HEK293 (cell line): ENCODE results near the gene CD93.

Experiments used
- CTCF ChIA-PET: fragments of 350-600 bp; formaldehyde crosslinking; extraction: SDS; loops from one replicate; lab custom pipeline; 2021; ENCODE audit warnings: antibody characterized with exemption; lab: Yijun Ruan, JAX
- POLR2A ChIA-PET: fragments of 300-600 bp; formaldehyde crosslinking; extraction: SDS; loops from one replicate; lab custom pipeline; 2020; ENCODE audit warnings: antibody characterized with exemption, inconsistent platforms; lab: Yijun Ruan, JAX
- H3K27ac ChIP-seq: fragments of 200-500 bp; sonication (Bioruptor generic); 2 replicates; pipeline ENCODE4 v1.5.1; 2014; ENCODE audit warnings: low read depth, low read length, control low read depth, inconsistent platforms; ENCODE audit errors: extremely low read depth
- H3K36me3 ChIP-seq, 2 experiments: fragments of 200-500 bp in 1 of 2; sonication (Bioruptor generic) in 1 of 2; 1 replicate in 1 of 2; 2 replicates in 1 of 2; pipeline ENCODE4 v1.5.1; 2014 to 2017; ENCODE audit warnings: inconsistent platforms in 2 of 2, low read length in 2 of 2; ENCODE audit not compliant: control insufficient read depth in 2 of 2, insufficient read depth in 1 of 2
- H3K4me1 ChIP-seq: fragments of 200-500 bp; sonication (Bioruptor generic); 2 replicates; pipeline ENCODE4 v1.5.1; 2014; ENCODE audit warnings: mild to moderate bottlenecking, low read length, inconsistent platforms; ENCODE audit not compliant: control insufficient read depth, insufficient read depth
- H3K4me3 ChIP-seq: 2 replicates; pipeline ENCODE4 v1.5.1; 2011; ENCODE audit warnings: low read depth, mild to moderate bottlenecking, control low read depth, low read length, moderate library complexity
- H3K9me3 ChIP-seq: fragments of 200-500 bp; sonication (Bioruptor generic); 2 replicates; pipeline ENCODE4 v1.5.1; 2014; ENCODE audit warnings: low read depth, low read length, inconsistent platforms; ENCODE audit not compliant: control insufficient read depth, insufficient read depth
- GFI1B ChIP-seq: fragments of 450-650 bp; formaldehyde crosslinking; IDR thresholded peaks from 2 replicates; pipeline ENCODE4 v1.5.1; 2016; ENCODE audit warnings: missing biosample characterization, missing genetic modification characterization
- MYNN ChIP-seq: fragments of 450-650 bp; formaldehyde crosslinking; IDR thresholded peaks from 2 replicates; pipeline ENCODE4 v1.5.1; 2016; ENCODE audit warnings: missing biosample characterization, missing genetic modification characterization, borderline replicate concordance
- SP7 ChIP-seq: fragments of 450-650 bp; formaldehyde crosslinking; IDR thresholded peaks from 2 replicates; pipeline ENCODE4 v1.5.1; 2016; ENCODE audit warnings: missing biosample characterization, missing genetic modification characterization
- ZBTB48 ChIP-seq: fragments of 450-650 bp; formaldehyde crosslinking; IDR thresholded peaks from 2 replicates; pipeline ENCODE4 v1.5.1; 2016; ENCODE audit warnings: missing biosample characterization, missing genetic modification characterization
- ZFP69B ChIP-seq: fragments of 450-650 bp; formaldehyde crosslinking; IDR thresholded peaks from 2 replicates; pipeline ENCODE4 v1.5.1; 2016; ENCODE audit warnings: missing biosample characterization, missing genetic modification characterization
- ZNF2 ChIP-seq: fragments of 450-650 bp; formaldehyde crosslinking; IDR thresholded peaks from 2 replicates; pipeline ENCODE4 v1.5.1; 2016; ENCODE audit warnings: missing biosample characterization, missing genetic modification characterization
- ZNF391 ChIP-seq: fragments of 450-650 bp; formaldehyde crosslinking; IDR thresholded peaks from 2 replicates; pipeline ENCODE4 v1.5.1; 2016; ENCODE audit warnings: low read depth, missing biosample characterization, missing genetic modification characterization, borderline replicate concordance
- ZNF473 ChIP-seq: fragments of 450-650 bp; formaldehyde crosslinking; IDR thresholded peaks from 2 replicates; pipeline ENCODE4 v1.5.1; 2017; ENCODE audit warnings: missing biosample characterization, missing genetic modification characterization
- ZNF623 ChIP-seq: fragments of 450-650 bp; formaldehyde crosslinking; IDR thresholded peaks from 2 replicates; pipeline ENCODE4 v1.5.1; 2016; ENCODE audit warnings: missing biosample characterization, missing genetic modification characterization
- ZNF670 ChIP-seq: fragments of 450-650 bp; formaldehyde crosslinking; IDR thresholded peaks from 2 replicates; pipeline ENCODE4 v1.5.1; 2016; ENCODE audit warnings: missing biosample characterization, missing genetic modification characterization, low read depth
- ZNF785 ChIP-seq: fragments of 450-650 bp; formaldehyde crosslinking; IDR thresholded peaks from 2 replicates; pipeline ENCODE4 v1.5.1; 2016; ENCODE audit warnings: missing biosample characterization, missing genetic modification characterization
- TF ChIP-seq, protein P1 (sequence below): fragments of 450-650 bp; formaldehyde crosslinking; IDR thresholded peaks from 2 replicates; pipeline ENCODE4 v1.5.1; 2016; ENCODE audit warnings: missing biosample characterization, missing genetic modification characterization
- TF ChIP-seq, protein P2 (sequence below): fragments of 450-650 bp; formaldehyde crosslinking; IDR thresholded peaks from 2 replicates; pipeline ENCODE4 v1.5.1; 2016; ENCODE audit warnings: missing biosample characterization, missing genetic modification characterization
- TF ChIP-seq, protein P3 (sequence below): fragments of 450-650 bp; formaldehyde crosslinking; IDR thresholded peaks from 2 replicates; pipeline ENCODE4 v1.5.1; 2017; ENCODE audit warnings: missing biosample characterization, missing genetic modification characterization
- TF ChIP-seq, protein P4 (sequence below): fragments of 450-650 bp; formaldehyde crosslinking; IDR thresholded peaks from 2 replicates; pipeline ENCODE4 v1.5.1; 2017; ENCODE audit warnings: missing biosample characterization, missing genetic modification characterization
- TF ChIP-seq, protein P5 (sequence below): fragments of 450-650 bp; formaldehyde crosslinking; IDR thresholded peaks from 2 replicates; pipeline ENCODE4 v1.5.1; 2017; ENCODE audit warnings: missing biosample characterization, missing genetic modification characterization
- TF ChIP-seq, protein P6 (sequence below): fragments of 450-650 bp; formaldehyde crosslinking; optimal IDR thresholded peaks from 2 replicates; pipeline ENCODE3; 2016; ENCODE audit warnings: missing biosample characterization, mild to moderate bottlenecking, missing genetic modification characterization
- TF ChIP-seq, protein P7 (sequence below): fragments of 450-650 bp; formaldehyde crosslinking; IDR thresholded peaks from 2 replicates; pipeline ENCODE4; 2016; ENCODE audit warnings: missing biosample characterization, missing genetic modification characterization
- TF ChIP-seq, protein P8 (sequence below): fragments of 450-650 bp; formaldehyde crosslinking; IDR thresholded peaks from 2 replicates; pipeline ENCODE4 v1.5.1; 2016; ENCODE audit warnings: missing biosample characterization, missing genetic modification characterization

Gene CD93

DNA sequence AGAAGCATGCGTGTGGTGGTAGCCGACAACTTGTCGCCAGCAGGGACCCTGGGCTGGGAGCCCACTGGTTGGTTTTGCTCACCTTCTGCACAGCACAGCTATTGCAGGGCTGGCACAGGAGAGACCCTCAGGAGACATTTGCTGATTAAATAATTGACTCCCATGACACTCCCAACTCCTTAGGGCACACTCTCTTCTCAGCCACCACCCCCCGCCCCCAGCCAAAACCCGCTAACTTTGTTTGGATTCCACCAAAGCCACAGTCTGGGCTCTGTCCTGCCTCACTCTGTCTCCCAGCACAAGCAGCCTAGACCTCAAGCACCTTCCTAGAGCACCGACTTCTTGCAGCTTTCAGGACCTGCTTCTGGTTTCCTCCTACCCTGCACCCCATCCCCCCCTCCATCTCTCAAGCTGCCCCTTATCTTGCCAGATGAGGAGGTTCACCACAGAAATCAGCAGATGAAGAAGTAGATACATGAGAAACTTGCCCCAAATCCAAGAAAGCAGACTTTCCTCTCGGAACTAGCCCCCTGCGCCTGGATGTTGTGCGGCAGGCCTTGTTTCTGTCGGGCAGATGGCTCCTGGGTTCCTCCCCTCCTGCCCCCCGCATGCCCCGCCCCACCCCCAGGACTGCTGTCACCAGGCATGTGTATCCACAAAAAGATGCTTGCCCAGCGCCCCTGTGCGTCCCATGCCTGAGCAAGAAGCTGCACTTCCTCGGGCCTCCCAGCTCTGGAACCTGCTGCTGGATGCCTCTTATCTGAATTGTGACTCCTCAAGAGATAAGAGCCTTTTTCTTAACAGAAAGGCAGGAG is 35.0 kb upstream of the CD93 start (continued):
- TF ChIP-seq, protein P1, sequence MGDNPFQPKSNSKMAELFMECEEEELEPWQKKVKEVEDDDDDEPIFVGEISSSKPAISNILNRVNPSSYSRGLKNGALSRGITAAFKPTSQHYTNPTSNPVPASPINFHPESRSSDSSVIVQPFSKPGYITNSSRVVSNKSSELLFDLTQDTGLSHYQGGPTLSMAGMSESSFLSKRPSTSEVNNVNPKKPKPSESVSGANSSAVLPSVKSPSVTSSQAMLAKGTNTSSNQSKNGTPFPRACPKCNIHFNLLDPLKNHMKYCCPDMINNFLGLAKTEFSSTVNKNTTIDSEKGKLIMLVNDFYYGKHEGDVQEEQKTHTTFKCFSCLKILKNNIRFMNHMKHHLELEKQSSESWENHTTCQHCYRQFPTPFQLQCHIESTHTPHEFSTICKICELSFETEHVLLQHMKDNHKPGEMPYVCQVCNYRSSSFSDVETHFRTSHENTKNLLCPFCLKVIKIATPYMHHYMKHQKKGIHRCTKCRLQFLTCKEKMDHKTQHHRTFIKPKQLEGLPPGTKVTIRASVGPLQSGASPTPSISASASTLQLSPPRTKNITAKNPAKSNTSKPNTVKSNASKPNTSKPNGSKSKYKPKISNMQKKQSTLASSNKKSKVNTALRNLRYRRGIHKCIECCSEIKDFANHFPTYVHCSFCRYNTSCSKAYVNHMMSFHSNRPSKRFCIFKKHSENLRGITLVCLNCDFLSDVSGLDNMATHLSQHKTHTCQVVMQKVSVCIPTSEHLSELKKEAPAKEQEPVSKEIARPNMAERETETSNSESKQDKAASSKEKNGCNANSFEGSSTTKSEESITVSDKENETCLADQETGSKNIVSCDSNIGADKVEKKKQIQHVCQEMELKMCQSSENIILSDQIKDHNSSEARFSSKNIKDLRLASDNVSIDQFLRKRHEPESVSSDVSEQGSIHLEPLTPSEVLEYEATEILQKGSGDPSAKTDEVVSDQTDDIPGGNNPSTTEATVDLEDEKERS (tag by site-specific recombination): no peak
- TF ChIP-seq, protein P2, sequence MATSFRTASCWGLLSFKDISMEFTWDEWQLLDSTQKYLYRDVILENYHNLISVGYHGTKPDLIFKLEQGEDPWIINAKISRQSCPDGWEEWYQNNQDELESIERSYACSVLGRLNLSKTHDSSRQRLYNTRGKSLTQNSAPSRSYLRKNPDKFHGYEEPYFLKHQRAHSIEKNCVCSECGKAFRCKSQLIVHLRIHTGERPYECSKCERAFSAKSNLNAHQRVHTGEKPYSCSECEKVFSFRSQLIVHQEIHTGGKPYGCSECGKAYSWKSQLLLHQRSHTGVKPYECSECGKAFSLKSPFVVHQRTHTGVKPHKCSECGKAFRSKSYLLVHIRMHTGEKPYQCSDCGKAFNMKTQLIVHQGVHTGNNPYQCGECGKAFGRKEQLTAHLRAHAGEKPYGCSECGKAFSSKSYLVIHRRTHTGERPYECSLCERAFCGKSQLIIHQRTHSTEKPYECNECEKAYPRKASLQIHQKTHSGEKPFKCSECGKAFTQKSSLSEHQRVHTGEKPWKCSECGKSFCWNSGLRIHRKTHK (tag by site-specific recombination): no peak
- no peak for TF ChIP-seq ZNF391 (tag by site-specific recombination)

DNA sequence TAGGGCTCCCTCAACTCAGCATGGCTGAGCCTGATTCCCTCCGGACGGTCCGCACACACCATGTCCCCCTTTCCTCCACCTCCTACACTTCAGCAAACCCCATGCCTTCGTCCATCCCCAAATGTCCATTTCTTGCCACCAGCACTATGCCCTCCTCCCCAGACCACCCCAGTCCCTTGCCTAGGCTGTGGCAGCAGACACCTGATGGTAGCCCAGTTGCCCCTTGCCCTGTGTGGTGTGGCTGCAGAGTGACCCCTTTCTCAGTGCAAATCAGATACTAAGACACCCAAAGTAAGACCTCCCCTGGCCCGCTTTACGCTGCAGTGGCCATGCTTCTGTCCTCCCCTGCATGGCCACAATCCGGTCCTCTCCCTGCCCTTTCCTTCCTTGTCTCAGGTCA is 34.1 kb upstream of the CD93 start:
- ChIA-PET CTCF (no interaction called here), POLR2A (no interaction called here)
- H3K4me1 ChIP-seq: no peaks in the 10 kb centered on the region
- TF ChIP-seq ZBTB48 (tag by site-specific recombination) (no peak), ZFP69B (tag by site-specific recombination) (no peak), ZNF2 (no peak), SP7 (tag by site-specific recombination) (no peak), ZNF785 (no peak), ZNF623 (tag by site-specific recombination) (no peak), GFI1B (tag by site-specific recombination) (no peak), ZNF670 (tag by site-specific recombination) (no peak), MYNN (tag by site-specific recombination) (no peak), ZNF473 (tag by site-specific recombination) (no peak)
- TF ChIP-seq, protein P3, sequence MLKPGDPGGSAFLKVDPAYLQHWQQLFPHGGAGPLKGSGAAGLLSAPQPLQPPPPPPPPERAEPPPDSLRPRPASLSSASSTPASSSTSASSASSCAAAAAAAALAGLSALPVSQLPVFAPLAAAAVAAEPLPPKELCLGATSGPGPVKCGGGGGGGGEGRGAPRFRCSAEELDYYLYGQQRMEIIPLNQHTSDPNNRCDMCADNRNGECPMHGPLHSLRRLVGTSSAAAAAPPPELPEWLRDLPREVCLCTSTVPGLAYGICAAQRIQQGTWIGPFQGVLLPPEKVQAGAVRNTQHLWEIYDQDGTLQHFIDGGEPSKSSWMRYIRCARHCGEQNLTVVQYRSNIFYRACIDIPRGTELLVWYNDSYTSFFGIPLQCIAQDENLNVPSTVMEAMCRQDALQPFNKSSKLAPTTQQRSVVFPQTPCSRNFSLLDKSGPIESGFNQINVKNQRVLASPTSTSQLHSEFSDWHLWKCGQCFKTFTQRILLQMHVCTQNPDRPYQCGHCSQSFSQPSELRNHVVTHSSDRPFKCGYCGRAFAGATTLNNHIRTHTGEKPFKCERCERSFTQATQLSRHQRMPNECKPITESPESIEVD (tag by site-specific recombination): no peak
- TF ChIP-seq, protein P4, sequence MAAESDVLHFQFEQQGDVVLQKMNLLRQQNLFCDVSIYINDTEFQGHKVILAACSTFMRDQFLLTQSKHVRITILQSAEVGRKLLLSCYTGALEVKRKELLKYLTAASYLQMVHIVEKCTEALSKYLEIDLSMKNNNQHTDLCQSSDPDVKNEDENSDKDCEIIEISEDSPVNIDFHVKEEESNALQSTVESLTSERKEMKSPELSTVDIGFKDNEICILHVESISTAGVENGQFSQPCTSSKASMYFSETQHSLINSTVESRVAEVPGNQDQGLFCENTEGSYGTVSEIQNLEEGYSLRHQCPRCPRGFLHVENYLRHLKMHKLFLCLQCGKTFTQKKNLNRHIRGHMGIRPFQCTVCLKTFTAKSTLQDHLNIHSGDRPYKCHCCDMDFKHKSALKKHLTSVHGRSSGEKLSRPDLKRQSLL (tag by site-specific recombination): no peak
- TF ChIP-seq, protein P5, sequence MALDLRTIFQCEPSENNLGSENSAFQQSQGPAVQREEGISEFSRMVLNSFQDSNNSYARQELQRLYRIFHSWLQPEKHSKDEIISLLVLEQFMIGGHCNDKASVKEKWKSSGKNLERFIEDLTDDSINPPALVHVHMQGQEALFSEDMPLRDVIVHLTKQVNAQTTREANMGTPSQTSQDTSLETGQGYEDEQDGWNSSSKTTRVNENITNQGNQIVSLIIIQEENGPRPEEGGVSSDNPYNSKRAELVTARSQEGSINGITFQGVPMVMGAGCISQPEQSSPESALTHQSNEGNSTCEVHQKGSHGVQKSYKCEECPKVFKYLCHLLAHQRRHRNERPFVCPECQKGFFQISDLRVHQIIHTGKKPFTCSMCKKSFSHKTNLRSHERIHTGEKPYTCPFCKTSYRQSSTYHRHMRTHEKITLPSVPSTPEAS (tag by site-specific recombination): no peak
- TF ChIP-seq, protein P6, sequence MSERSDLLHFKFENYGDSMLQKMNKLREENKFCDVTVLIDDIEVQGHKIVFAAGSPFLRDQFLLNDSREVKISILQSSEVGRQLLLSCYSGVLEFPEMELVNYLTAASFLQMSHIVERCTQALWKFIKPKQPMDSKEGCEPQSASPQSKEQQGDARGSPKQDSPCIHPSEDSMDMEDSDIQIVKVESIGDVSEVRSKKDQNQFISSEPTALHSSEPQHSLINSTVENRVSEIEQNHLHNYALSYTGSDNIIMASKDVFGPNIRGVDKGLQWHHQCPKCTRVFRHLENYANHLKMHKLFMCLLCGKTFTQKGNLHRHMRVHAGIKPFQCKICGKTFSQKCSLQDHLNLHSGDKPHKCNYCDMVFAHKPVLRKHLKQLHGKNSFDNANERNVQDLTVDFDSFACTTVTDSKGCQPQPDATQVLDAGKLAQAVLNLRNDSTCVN (tag by site-specific recombination): no peak
- TF ChIP-seq, protein P7, sequence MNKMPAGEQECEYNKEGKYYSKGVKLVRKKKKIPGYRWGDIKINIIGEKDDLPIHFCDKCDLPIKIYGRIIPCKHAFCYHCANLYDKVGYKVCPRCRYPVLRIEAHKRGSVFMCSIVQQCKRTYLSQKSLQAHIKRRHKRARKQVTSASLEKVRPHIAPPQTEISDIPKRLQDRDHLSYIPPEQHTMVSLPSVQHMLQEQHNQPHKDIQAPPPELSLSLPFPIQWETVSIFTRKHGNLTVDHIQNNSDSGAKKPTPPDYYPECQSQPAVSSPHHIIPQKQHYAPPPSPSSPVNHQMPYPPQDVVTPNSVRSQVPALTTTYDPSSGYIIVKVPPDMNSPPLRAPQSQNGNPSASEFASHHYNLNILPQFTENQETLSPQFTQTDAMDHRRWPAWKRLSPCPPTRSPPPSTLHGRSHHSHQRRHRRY (tag by site-specific recombination): no peak
- TF ChIP-seq, protein P8, sequence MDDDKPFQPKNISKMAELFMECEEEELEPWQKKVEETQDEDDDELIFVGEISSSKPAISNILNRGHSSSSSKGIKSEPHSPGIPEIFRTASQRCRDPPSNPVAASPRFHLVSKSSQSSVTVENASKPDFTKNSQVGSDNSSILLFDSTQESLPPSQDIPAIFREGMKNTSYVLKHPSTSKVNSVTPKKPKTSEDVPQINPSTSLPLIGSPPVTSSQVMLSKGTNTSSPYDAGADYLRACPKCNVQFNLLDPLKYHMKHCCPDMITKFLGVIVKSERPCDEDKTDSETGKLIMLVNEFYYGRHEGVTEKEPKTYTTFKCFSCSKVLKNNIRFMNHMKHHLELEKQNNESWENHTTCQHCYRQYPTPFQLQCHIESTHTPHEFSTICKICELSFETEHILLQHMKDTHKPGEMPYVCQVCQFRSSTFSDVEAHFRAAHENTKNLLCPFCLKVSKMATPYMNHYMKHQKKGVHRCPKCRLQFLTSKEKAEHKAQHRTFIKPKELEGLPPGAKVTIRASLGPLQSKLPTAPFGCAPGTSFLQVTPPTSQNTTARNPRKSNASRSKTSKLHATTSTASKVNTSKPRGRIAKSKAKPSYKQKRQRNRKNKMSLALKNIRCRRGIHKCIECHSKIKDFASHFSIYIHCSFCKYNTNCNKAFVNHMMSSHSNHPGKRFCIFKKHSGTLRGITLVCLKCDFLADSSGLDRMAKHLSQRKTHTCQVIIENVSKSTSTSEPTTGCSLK (tag by site-specific recombination): no peak

More for the DNA sequence above, 34.1 kb upstream of the CD93 start:
- H3K36me3 ChIP-seq: no peaks in the 10 kb centered on the region
- no peak overlapping the region for H3K27ac ChIP-seq
- no peaks in the 10 kb centered on the region for H3K9me3 ChIP-seq
- H3K4me3 ChIP-seq: no peak overlapping the region
